IMR-90 (cell line): ENCODE data around the gene KRTAP10-5.

ENCODE experiments used
- BHLHE40 ChIP-seq: fragments of 150-350 bp; IDR thresholded peaks from 2 replicates; pipeline ENCODE4 v1.6.1; 2016; ENCODE audit warnings: mild to moderate bottlenecking, low read depth, low read length
- FOS ChIP-seq: fragments of 150-350 bp; IDR thresholded peaks from 2 replicates; pipeline ENCODE4 v1.6.1; 2016; ENCODE audit warnings: low read depth, low read length
- POLR2A ChIP-seq: IDR thresholded peaks from 2 replicates; pipeline ENCODE4 v1.6.1; 2012; ENCODE audit warnings: mild to moderate bottlenecking, low read depth, low read length
- RCOR1 ChIP-seq: IDR thresholded peaks from 2 replicates; pipeline ENCODE4 v1.6.1; 2012; ENCODE audit warnings: mild to moderate bottlenecking, low read length, improper control_type of control experiment; ENCODE audit not compliant: insufficient replicate concordance
- SMC3 ChIP-seq: fragments of 150-350 bp; IDR thresholded peaks from 2 replicates; pipeline ENCODE4 v1.6.1; 2016; ENCODE audit warnings: low read depth, mild to moderate bottlenecking, antibody characterized with exemption, low read length, moderate library complexity
- TF ChIP-seq, protein P1 (sequence below): conservative IDR thresholded peaks from 2 replicates; pipeline ENCODE4 v1.5.1; 2012; ENCODE audit warnings: mild to moderate bottlenecking, low read depth, low read length, improper control_type of control experiment

DNA sequence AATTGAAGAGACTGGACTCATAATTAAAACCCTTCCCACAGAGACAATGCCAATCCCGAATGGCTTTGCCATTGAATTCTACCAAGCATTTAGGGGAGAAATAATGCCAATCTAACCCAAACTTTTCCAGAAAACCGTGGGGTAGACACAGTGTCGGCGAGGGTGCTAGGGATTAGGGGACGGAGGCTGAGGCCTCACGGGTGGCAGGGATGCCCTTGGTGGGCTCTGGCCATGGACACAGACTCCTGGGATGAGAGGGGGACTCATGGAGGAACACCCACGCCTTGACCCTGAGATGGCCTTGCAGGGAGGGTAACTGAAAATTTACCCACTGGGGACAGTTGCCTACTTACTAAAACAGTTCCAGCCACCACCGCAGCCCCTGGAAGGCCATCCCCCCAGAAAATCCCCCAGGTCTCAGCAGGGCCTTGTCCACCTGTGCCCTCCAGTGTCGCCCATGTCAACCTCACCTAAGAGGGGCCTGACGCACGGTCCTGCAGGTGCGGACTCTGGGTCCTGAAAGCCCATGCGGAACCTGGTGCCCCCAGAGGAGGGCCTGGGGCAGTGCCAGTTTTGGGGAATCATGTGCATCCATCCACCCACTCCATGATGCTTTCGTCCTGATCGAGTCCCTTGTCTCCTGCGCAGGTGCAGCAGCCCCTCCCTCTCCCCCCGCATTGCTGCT, 1.9 kb downstream of the KRTAP10-5 start:
- TF ChIP-seq BHLHE40 (no peak), FOS (no peak), POLR2A (no peak), SMC3 (no peak), RCOR1 (no peak)
- TF ChIP-seq, protein P1, sequence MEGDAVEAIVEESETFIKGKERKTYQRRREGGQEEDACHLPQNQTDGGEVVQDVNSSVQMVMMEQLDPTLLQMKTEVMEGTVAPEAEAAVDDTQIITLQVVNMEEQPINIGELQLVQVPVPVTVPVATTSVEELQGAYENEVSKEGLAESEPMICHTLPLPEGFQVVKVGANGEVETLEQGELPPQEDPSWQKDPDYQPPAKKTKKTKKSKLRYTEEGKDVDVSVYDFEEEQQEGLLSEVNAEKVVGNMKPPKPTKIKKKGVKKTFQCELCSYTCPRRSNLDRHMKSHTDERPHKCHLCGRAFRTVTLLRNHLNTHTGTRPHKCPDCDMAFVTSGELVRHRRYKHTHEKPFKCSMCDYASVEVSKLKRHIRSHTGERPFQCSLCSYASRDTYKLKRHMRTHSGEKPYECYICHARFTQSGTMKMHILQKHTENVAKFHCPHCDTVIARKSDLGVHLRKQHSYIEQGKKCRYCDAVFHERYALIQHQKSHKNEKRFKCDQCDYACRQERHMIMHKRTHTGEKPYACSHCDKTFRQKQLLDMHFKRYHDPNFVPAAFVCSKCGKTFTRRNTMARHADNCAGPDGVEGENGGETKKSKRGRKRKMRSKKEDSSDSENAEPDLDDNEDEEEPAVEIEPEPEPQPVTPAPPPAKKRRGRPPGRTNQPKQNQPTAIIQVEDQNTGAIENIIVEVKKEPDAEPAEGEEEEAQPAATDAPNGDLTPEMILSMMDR = no peak
